Muscle layer of duodenum (tissue), 2 donors: ENCODE measurements around the gene CD93.

Experiments
- H3K27ac ChIP-seq: one replicate; pipeline ENCODE4 v1.7.0; 2013; ENCODE audit warnings: mild to moderate bottlenecking, low read length
- H3K27me3 ChIP-seq: one replicate; pipeline ENCODE4 v1.7.0; 2013; ENCODE audit warnings: low read depth, mild to moderate bottlenecking, control low read depth, low read length
- H3K36me3 ChIP-seq, 2 donors: one replicate each; pipeline ENCODE4 v1.7.0; 2013; ENCODE audit warnings: low read length in 2 of 2, control low read depth in 1 of 2, mild to moderate bottlenecking in 1 of 2; ENCODE audit not compliant: insufficient read depth in 2 of 2, control insufficient read depth in 1 of 2
- H3K4me1 ChIP-seq, 2 donors: one replicate each; pipeline ENCODE4 v1.7.0; 2013; ENCODE audit warnings: low read length in 2 of 2, mild to moderate bottlenecking in 2 of 2, control low read depth in 1 of 2, moderate library complexity in 1 of 2; ENCODE audit not compliant: insufficient read depth in 2 of 2, control insufficient read depth in 1 of 2
- H3K4me3 ChIP-seq, 2 donors: one replicate each; pipeline ENCODE4 v1.7.0; 2013; ENCODE audit warnings: low read length in 2 of 2, low read depth in 1 of 2, mild to moderate bottlenecking in 1 of 2
- H3K9me3 ChIP-seq, 2 donors: one replicate each; pipeline ENCODE4 v1.7.0; 2013; ENCODE audit warnings: low read length in 2 of 2, control low read depth in 1 of 2, mild to moderate bottlenecking in 1 of 2; ENCODE audit not compliant: control insufficient read depth in 1 of 2
- donor health status: healthy.

The CD93 gene, protein sequence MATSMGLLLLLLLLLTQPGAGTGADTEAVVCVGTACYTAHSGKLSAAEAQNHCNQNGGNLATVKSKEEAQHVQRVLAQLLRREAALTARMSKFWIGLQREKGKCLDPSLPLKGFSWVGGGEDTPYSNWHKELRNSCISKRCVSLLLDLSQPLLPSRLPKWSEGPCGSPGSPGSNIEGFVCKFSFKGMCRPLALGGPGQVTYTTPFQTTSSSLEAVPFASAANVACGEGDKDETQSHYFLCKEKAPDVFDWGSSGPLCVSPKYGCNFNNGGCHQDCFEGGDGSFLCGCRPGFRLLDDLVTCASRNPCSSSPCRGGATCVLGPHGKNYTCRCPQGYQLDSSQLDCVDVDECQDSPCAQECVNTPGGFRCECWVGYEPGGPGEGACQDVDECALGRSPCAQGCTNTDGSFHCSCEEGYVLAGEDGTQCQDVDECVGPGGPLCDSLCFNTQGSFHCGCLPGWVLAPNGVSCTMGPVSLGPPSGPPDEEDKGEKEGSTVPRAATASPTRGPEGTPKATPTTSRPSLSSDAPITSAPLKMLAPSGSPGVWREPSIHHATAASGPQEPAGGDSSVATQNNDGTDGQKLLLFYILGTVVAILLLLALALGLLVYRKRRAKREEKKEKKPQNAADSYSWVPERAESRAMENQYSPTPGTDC

DNA sequence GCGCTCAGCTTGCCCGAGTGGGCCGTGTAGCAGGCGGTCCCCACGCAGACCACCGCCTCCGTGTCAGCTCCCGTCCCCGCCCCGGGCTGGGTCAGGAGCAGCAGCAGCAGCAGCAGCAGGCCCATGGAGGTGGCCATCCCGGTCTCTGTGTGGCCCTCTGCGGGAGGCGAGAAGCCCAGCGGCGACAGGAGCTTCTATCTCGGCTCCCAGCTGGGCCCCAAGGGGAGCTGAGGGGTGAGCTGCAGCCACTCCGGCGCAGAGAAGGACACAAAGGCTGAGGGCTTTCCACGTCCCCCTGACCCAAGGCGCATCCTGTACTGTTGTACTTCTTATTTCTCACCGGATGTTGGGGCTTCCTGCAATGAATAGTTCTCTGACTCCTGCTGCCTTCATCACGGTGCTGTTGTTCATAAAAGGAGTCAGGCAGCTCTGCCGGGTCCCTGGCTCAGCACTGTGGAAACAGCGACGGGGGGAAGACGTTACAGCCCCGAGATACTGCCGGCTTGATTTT is at the start of gene CD93:
Gene CD93 (minus strand): TSS at position 269 of the 511 bp plus-strand sequence. CDS start 132 bp downstream, at position 137.
- Histone ChIP-seq H3K9me3 (no peaks in the 10 kb centered on the region), H3K27ac (peak within 1 kb of the TSS; percentile 63), H3K4me1 (no peaks in the 10 kb centered on the region), H3K36me3 (no peaks in the 10 kb centered on the region), H3K27me3 (no peaks in the 10 kb centered on the region), H3K4me3 (peak within 1 kb of the TSS; percentile 28 to 51)

DNA sequence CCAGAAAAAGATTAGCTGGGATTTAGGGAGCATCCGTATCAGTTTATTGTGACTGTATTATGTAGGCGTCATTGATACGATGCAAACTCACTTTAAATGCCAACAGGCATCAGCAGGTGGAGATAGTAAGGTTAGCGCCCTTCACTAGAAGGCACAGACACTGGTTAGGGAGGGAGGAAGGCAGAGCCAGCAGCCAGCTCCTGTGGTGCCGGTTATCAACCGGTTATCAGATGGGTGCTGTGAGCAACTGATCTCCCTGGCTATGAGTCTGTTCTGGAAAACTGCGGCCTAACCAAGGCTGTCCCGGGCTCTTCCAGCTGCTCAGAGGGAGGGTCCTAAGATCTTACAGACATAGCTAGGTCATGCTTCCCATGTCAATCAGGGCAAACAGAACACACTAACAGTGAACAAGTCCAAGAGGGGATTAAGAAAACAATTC is 47.5 kb upstream of the CD93 start:
- Histone ChIP-seq H3K27ac (no peak overlapping the region), H3K27me3 (no peaks in the 10 kb centered on the region), H3K4me1 (peaks cover 0 to 5% of the 10 kb centered on the region in 2 donors), H3K36me3 (no peaks in the 10 kb centered on the region), H3K9me3 (no peaks in the 10 kb centered on the region), H3K4me3 (no peak overlapping the region)

DNA sequence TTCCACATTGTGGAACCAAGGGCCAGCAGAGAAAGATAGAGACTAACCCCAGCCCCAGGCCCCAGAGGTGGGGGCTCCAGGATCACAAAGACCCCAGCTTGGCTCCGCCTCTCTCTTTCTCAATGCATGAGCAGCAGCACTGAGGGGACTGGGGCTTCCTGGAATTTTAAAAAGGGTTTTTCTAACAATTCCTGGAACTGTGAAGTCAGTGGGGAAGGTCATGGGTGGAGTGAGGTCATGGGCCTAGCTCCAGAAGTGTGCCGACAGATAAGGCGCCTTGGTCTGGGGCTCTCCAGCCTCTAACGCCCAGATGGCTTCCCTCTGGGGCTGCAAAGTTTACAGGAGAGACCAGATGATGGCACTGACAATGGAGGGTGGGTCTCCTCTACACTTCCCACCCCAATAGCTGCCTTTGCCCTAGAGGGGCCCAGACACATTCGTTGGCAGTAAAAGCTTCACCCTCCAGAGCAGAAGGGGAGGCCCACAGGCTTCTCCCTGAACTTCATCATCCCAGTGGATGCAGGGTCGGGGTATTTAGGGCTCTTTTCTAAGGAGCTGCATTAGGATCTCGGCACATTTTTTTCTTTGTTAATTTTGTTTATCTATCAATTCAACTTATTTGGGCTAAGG is 46.9 kb upstream of the CD93 start:
- H3K4me3 ChIP-seq, result no peak overlapping the region
- peaks cover 0 to 5% of the 10 kb centered on the region in 2 donors for H3K4me1 ChIP-seq
- no peaks in the 10 kb centered on the region for H3K9me3 ChIP-seq
- no peaks in the 10 kb centered on the region for H3K27me3 ChIP-seq
- H3K36me3 ChIP-seq, result no peaks in the 10 kb centered on the region
- H3K27ac ChIP-seq, result peak overlapping the region; percentile 45

DNA sequence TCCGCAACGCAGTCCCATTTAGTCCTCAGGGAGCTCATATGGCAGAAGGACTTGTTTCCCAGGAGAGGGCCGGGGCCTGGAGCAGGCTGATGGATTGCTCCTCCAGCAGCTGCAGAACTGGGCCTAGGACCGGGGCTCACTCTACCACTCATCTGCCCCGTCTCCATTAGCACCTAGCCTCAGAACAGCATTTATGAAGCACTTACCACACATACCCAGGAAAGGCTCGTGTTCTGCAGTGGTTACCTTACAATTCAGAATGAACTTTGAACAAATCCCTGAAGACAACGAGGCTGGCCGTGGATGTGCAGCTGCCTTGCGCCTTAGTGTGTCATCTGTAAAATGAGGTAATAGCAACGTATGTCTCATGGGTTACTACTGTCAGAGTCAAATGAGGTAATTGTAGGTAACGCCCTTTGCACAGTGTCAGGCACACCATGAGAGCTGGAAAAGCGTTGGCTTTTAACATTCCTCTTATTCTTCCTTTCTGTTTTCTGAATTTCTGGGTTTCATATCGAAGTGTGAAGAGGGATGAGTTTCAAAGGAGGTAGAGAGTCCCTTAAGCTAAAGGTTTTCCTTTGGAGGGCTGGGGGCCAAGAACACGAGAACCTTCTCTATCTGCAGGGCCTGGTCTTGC is 46.3 kb upstream of the CD93 start:
- H3K4me1 ChIP-seq, result peaks cover 0 to 5% of the 10 kb centered on the region in 2 donors
- no peaks in the 10 kb centered on the region for H3K36me3 ChIP-seq
- peak overlapping the region; percentile 45 for H3K27ac ChIP-seq
- H3K27me3 ChIP-seq, result no peaks in the 10 kb centered on the region
- H3K4me3 ChIP-seq, result no peak overlapping the region
- H3K9me3 ChIP-seq, result no peaks in the 10 kb centered on the region

DNA sequence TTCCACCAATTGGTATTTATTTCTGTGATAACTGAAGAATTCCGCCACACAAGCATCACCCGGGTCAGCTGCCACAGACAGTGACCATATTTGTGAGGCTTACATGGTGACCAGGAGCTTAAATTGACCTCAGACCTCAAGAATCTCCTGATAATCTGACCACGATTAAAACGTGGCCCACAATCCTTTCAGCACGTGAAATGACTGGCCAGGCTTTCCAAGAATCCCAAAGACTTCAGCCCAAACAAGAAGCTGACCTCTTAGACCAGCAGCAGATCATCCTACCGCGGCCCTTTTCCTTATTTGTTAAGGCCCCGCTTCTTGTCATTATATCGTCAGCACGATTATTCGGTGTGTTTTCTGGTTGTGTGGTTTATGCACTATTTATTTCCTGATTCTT is 45.6 kb upstream of the CD93 start:
- Histone ChIP-seq H3K9me3 (no peaks in the 10 kb centered on the region), H3K27ac (no peak overlapping the region), H3K27me3 (no peaks in the 10 kb centered on the region), H3K4me1 (peaks cover 0 to 5% of the 10 kb centered on the region in 2 donors), H3K4me3 (no peak overlapping the region), H3K36me3 (no peaks in the 10 kb centered on the region)

DNA sequence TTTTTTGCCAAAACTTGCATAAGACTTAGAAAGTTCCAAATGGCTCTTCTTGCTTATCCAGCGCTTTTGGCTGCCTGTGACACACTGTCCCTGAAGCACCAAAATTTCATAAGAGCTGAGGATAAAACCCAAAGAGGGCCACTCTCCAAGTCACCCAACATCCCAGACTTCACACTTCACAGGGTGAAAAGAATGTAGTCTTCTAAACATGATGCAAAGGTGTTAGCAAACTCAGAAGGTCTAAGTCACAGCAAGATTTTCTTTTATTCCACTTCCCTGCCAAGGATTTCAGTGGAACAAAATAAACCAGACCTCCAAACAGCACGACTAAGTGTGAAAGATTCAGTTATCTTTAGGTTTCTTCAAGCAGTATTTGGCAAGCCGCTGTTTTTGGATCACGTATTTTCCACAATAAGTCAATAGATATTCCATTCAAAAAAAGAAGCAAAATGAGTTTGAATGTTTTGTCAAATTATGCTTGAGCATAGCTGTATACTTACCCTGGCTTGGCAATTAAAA is 44.6 kb upstream of the CD93 start:
- peaks cover 0 to 5% of the 10 kb centered on the region in 2 donors for H3K4me1 ChIP-seq
- no peak overlapping the region for H3K27ac ChIP-seq
- H3K4me3 ChIP-seq, result no peak overlapping the region
- no peaks in the 10 kb centered on the region for H3K27me3 ChIP-seq
- no peaks in the 10 kb centered on the region for H3K36me3 ChIP-seq
- no peaks in the 10 kb centered on the region for H3K9me3 ChIP-seq

DNA sequence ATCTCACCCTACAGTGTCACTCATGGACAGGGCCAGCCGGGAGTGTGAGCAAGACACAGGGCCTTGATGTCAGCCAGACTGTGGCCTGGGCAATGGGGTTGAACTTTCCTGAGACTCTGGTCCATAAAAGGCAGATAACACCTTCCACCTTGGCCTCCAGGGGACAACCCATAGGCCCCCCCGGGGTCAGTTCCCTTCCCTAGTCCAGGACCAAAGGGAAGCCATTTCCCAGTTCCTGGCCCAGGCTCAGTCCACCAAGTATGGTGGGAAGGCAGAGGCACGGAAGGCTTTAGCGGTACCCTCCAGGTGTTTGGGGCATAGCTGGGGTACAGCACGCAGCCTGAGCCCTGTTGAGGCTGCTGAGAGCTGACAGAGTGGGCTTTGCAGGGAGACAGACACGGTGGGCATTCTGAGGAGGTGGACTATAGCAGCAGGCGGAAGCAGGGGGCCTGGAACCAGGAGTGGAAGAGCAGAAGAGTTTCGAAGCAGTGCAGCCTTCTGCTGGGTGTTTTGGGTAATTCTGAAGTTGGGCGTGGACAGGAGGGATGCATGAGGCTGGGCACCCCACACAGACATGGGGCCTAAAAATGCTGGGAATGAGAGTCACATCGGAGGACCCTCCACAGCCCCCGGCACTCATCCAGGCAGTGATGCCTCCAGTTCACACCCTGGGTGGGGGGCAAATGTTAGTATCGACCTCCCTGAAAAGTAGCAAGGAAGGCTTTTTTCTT is 43.9 kb upstream of the CD93 start:
- H3K27me3 ChIP-seq, result no peaks in the 10 kb centered on the region
- H3K9me3 ChIP-seq, result no peaks in the 10 kb centered on the region
- H3K4me1 ChIP-seq, result peaks cover 0 to 8% of the 10 kb centered on the region in 2 donors
- H3K36me3 ChIP-seq, result no peaks in the 10 kb centered on the region
- H3K27ac ChIP-seq, result no peak overlapping the region
- no peak overlapping the region for H3K4me3 ChIP-seq

DNA sequence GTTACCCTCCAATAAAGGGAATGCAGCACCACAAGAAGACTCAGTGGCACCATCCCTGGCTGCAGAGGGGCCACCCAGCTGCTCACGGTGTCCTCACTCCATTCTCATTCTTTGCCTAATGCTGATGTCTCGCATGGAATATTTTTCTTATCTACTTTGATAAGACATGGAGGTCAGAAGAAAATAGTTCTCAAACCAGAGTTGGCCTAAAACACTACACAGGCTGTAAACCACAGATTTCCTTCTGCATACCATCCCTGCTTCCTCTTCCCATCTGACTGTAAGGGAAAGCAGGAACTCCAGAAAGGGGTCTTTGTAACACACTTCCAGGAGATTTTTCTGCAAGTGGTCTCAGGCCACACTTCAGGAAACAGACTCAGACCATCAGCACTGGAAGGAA is 43.1 kb upstream of the CD93 start:
- no peak overlapping the region for H3K27ac ChIP-seq
- H3K4me1 ChIP-seq, result peaks cover 0 to 8% of the 10 kb centered on the region in 2 donors
- no peaks in the 10 kb centered on the region for H3K9me3 ChIP-seq
- H3K4me3 ChIP-seq, result no peak overlapping the region
- H3K36me3 ChIP-seq, result no peaks in the 10 kb centered on the region
- no peaks in the 10 kb centered on the region for H3K27me3 ChIP-seq

DNA sequence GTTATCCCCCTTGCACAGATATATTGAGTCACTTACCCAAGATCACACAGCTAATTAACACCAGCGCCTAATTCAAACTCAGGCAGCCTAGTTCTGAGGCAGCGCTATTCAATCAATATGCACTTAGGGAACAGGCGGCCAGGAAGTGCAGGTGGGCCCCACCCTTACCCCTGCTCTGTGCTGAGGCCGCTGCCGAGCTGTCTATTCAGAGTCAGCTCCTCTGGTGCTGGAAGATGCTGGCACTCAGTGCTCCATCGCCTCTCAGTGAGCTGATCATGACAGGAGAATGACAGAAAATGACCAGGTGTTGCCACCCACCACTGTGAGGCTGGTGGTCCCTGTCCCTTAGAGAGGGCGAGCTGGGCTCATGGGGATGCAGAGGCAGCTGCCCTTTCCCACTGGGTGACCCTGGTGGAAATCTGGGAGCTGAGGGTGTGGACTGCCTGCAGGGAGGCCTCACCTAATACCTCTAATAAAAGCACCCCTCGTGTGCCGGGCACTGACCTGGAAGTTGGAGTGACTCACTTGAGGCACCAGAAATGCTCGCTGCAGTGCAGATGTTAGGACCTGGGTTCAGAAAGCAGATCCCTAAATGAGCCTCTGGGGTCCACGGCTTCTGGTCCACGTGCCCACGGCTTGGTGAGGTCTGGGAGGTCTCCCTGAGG is 42.5 kb upstream of the CD93 start:
- Histone ChIP-seq H3K27me3 (no peaks in the 10 kb centered on the region), H3K9me3 (no peaks in the 10 kb centered on the region), H3K4me1 (peaks cover 0 to 8% of the 10 kb centered on the region in 2 donors), H3K36me3 (no peaks in the 10 kb centered on the region), H3K27ac (no peak overlapping the region), H3K4me3 (no peak overlapping the region)
